GM21381 (cell line): Measurements from ENCODE around the gene ASTN2.

Experiments used
- ATAC-seq: cut with Tn5 transposase; IDR thresholded peaks from one replicate; pipeline ENCODE4 v1.9.1; 2021; ENCODE audit warnings: mild to moderate bottlenecking, moderate library complexity; ENCODE audit not compliant: unreplicated experiment

ASTN2 gene

GRCh38 chr9:116409638-116410037, 1005.2 kb downstream of the ASTN2 start:
- no peak for ATAC-seq

DNA sequence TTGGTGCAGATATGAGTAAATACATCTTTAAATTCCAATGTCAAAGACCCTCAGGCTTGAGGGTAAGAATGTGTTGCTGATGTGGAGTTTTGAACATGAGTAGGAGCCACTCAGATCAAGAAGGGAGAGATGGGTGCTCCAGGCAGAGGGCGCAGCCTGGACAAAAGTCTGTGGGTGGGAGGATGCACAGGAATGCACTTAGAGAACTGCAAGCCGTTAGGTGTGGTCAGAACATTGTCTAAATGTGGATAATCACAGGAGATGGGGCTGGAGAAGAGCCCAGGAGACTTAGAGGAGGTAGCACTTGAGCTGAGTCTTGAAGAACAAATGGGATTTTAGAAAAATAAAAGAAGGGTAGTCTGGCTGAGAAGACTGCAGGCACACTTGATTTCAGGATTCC, 1005.7 kb downstream of the ASTN2 start:
- no peak for ATAC-seq

GRCh38 chr9:116406469-116406868, 1008.4 kb downstream of the ASTN2 start:
- no peak for ATAC-seq

- no peak for ATAC-seq
Observed at GRCh38 chr9:116405321-116405720, 1009.5 kb downstream of the ASTN2 start.

DNA sequence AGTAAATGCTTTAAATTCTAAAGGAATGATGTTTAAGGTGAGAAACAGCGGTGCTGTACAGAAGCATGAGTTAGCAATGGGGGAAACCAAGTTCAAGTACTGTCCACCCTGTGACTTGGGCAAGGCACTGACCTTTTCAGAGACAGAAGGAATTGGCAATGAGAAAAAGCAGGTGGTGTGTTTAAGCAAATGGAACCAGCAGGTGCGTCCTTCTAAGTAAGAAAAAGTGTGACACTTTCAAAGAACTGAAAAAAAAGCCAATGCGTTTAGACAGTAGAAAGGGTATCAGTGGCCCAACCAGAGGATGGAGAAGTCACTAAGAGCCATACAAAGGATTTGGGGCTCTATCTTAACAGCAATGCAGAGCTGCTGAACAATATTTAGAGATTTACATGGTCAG, 1010.6 kb downstream of the ASTN2 start:
- ATAC-seq, result no peak

- ATAC-seq, result no peak
Observed at GRCh38 chr9:116403171-116403570, 1011.7 kb downstream of the ASTN2 start.

- no peak for ATAC-seq
Observed at GRCh38 chr9:116395699-116396037, 1019.2 kb downstream of the ASTN2 start.

- no peak for ATAC-seq
Observed at GRCh38 chr9:116394894-116395698, 1019.8 kb downstream of the ASTN2 start.

- ATAC-seq, result no peak
Observed at GRCh38 chr9:116394070-116394469, 1020.8 kb downstream of the ASTN2 start.

DNA sequence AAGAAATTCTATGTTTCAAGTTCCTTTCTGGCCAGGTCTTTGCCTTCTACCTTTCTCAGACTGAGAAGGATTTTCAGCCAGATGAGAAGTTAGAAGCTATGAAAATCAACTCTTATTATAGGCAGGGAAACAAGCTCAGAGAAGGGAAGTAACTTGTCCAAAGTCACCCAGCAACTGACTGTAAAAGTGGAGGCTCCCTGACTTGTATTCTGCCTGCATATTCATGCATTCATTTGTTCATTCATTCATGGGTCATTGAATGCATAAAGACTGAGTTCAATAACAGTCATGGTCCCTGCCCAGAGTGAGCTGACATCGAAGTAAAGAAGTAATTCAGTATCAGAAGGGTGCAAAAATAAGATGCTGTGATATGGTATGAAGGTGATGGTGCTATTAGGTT, 1021.7 kb downstream of the ASTN2 start:
- no peak for ATAC-seq

GRCh38 chr9:116391306-116391900, 1023.5 kb downstream of the ASTN2 start:
- ATAC-seq, result no peak

- no peak for ATAC-seq
Observed at GRCh38 chr9:116390303-116391228, 1024.3 kb downstream of the ASTN2 start.

DNA sequence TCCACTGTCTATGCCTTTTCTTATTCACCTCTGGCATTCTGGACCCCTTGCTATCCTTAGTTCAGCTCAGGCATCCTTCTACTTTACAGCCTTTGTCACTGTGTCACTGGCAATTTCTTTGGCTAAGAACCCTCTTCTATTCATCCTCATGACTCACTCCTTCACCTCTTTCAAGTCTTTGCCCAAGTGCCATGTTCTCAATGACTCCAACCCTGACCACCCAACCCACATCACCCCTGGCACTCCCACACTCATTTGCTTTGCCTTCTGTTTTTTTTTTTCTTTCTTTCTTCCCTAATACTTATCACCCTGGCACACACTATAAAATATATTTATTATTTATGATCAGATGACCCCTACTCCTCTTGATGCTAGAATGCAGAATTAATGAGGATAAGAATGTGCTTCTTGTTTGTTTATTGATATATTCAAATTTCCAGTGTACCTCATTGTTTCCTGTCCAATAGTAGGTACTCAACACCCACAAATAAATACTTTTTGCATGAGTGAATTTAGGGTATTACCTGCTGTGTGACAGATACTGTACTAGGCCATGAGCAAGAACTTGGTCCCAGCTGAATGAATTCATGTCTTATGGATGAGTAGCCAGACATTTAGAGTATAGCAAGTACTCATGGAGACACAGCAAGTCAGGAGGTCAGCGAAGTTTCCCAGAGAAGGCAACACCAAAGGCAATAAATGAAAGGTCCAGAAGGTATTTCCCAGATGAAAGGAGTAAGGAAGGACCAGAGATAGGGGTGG, 1025.1 kb downstream of the ASTN2 start:
- no peak for ATAC-seq

- peak; percentile 43 for ATAC-seq
Observed at GRCh38 chr9:116387934-116388698, 1026.7 kb downstream of the ASTN2 start.

DNA sequence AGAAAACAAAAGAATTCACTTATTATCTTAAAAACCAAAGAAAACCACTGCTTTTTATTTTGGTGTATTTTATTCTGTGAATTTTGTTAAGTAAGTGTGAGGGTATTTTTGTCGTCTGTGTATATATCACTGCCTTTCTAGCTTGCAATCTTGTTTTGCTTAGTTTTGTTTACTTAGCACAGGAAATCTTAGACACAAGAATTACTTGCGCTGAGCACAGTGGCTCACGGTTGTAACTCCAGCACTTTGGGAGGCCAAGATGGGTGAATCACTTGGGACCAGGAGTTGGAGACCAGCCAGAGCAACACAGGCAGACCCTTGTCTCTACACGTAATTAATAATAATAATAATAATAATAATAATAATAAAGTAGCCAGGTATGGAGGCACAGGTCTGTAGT, 1030.9 kb downstream of the ASTN2 start:
- ATAC-seq, result no peak

GRCh38 chr9:116383133-116383532, 1031.7 kb downstream of the ASTN2 start:
- no peak for ATAC-seq

DNA sequence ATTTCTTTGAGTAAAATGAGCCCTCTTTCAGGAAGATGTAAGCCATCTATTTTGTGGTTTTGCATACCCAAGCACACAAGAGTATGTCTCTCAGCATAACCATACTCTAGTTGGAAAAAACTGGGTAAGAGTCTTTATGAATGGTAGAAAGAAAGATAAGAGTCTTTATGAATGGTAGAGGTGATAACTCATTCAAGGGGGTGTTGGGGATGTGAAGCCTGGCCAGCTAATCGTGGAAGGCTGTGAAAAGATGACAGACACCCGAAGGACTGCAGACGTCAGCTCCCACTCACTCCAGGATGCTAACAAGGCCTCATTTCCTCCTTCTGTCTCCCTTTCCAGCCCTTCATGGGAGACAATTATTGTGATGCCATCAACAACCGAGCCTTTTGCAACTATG, 1032.8 kb downstream of the ASTN2 start:
- ATAC-seq, result no peak

DNA sequence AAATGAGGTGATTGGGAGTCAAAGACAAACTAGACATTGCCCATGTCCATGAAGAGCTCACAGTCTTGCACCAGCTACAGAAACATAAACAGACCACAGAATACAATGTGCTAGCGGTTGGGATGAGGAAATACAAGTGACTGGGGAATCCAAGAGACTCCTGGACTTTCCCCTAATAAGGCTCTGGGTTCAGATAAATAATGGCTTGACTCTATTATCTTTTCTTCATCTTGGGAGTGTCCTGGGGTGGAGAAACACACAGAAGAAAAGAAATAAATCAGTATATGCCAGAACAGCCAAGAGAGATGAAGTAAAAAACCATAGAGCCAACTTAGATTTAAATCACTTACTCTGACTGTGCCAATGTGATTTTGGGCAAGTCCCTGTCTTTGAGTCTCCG, 1033.5 kb downstream of the ASTN2 start:
- no peak for ATAC-seq

- no peak for ATAC-seq
Observed at GRCh38 chr9:116380496-116380995, 1034.3 kb downstream of the ASTN2 start.

DNA sequence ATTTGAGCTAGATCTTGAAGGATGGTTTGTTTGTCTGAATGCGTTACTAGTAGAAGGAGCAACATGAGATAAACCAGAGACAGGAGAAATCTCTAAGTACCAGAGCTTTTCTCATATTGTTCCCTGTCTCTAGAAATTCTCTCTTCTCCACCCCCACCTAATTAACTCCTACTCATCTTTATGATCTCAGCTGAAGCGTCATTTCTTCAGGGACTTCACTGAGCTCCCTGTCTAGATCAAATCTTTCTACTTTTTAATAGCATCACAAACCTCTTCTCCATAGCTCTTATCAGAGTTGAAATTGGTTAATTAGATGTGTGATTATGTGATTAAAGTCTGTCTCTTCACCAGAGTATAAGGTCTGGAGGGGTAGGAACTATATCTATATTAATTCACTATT, 1035.0 kb downstream of the ASTN2 start:
- no peak for ATAC-seq
